Nephron progenitor cell (in vitro differentiated cells): ENCODE results near the gene CLDN9.

Experiments
- DNase-seq: peaks from one replicate; pipeline ENCODE4 v3.0.0; 2021
- H3K27ac Mint-ChIP-seq: 2 replicates; pipeline ENCODE4 v1.8.0; 2021; ENCODE audit warnings: mild to moderate bottlenecking, moderate library complexity, mixed read lengths
- H3K27me3 Mint-ChIP-seq: 2 replicates; pipeline ENCODE4 v1.8.0; 2021; ENCODE audit warnings: mild to moderate bottlenecking, low read depth, mixed read lengths; ENCODE audit not compliant: poor library complexity
- H3K36me3 Mint-ChIP-seq: 2 replicates; pipeline ENCODE4 v1.8.0; 2021; ENCODE audit warnings: low read depth, mixed read lengths
- H3K4me1 Mint-ChIP-seq: 2 replicates; pipeline ENCODE4 v1.8.0; 2021; ENCODE audit warnings: mixed read lengths
- H3K4me3 Mint-ChIP-seq: 2 replicates; pipeline ENCODE4 v1.8.0; 2021; ENCODE audit warnings: mild to moderate bottlenecking, moderate library complexity, mixed read lengths
- H3K9me3 Mint-ChIP-seq: 2 replicates; pipeline ENCODE4 v1.8.0; 2021; ENCODE audit warnings: mild to moderate bottlenecking, moderate library complexity, mixed read lengths
- CTCF ChIP-seq: fragments of 200-600 bp; sonication (generic); IDR thresholded peaks from 2 replicates; pipeline ENCODE4 v1.5.0; 2021; ENCODE audit warnings: antibody characterized with exemption

CLDN9 gene

DNA sequence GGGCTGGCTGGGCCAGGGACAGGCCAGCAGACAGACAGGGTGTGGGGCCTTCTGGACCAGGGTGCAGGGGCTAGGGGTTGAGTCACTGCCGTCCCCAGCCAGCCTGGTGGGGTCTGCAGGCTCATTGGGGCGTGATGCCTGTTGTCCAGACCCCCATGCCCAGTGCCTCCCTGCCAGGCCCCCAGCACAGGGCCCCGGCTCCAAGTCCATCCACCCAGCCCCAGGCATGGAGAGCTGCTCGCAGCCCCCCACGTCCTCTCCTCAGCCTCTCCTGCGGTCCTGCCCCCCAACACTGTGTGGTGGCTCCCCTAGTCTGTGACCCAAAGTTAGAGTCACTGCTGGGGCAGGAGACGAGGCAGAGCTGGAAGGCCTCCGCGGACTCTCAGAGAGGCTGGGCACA, 25.4 kb upstream of the CLDN9 start:
- Mint-ChIP-seq H3K27ac (no peak overlapping the region), H3K4me3 (no peak overlapping the region), H3K27me3 (peaks cover 15% of the 10 kb centered on the region), H3K4me1 (peaks cover 20% of the 10 kb centered on the region), H3K36me3 (no peaks in the 10 kb centered on the region), H3K9me3 (no peaks in the 10 kb centered on the region)
- no peak for DNase-seq
- TF ChIP-seq CTCF, result no peak

GRCh38 chr16:2987833-2988232, 24.9 kb upstream of the CLDN9 start:
- Mint-ChIP-seq H3K9me3 (no peaks in the 10 kb centered on the region), H3K27ac (no peak overlapping the region)

DNA sequence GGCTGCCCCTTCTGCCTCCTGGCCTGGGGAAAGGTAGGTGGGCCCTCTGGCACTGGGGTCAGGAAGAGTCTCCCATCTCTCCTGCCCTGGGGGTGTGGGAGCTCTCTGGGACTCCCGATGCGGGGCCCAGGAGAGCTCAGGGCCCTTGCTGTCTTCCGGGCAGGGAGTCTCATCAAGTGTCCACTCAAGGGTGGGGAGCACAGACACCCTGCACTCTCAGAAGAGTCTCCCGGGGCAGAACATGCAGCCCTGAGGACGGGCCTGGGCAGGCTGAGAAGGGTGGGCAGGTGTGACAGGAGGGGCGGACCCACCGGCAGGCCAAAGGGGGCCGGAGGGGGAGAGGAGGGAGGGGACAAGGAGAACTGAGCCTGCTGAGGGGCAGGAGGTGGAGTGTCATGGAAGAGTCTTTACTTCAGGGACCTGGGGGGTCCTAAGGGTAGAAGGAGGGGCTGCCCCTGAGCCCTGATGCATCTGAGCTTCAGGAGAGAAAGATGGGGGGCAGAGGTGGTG, 24.1 kb upstream of the CLDN9 start:
- Mint-ChIP-seq H3K4me3 (no peak overlapping the region), H3K27me3 (peaks cover 6% of the 10 kb centered on the region), H3K9me3 (no peaks in the 10 kb centered on the region), H3K27ac (no peak overlapping the region), H3K36me3 (no peaks in the 10 kb centered on the region), H3K4me1 (peaks cover 12% of the 10 kb centered on the region)
- no peak for TF ChIP-seq CTCF
- DNase-seq, result no peak

More at GRCh38 chr16:2987833-2988232, 24.9 kb upstream of the CLDN9 start:
- DNase-seq, result no peak
- Mint-ChIP-seq H3K4me1 (peaks cover 16% of the 10 kb centered on the region), H3K36me3 (no peaks in the 10 kb centered on the region), H3K4me3 (no peak overlapping the region), H3K27me3 (peaks cover 10% of the 10 kb centered on the region)
- no peak for TF ChIP-seq CTCF

DNA sequence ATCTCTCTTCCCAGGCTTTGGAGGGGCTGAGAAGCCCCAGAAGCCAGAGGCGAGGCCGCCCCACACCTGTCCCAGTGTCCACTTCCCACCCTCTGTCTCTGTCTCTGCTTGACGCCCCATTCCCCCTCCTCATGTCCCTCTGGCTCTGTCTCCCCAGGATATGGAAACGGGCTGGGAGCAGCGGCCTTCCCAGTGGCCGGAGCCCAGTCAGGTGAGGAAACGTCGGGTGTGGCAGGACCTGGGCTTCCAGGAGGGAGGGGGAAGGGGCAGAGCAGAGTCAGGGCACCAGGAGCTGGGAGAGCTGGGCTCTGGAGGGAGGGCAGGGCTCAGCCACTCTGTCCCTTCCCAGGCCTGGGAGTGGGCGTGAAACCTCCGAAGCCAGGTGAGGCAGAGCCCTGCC, 21.8 kb upstream of the CLDN9 start:
- H3K4me1 Mint-ChIP-seq, result peaks cover 12% of the 10 kb centered on the region
- no peak for DNase-seq
- no peaks in the 10 kb centered on the region for H3K36me3 Mint-ChIP-seq
- TF ChIP-seq CTCF, result no peak
- no peaks in the 10 kb centered on the region for H3K9me3 Mint-ChIP-seq
- H3K4me3 Mint-ChIP-seq, result no peak overlapping the region
- H3K27me3 Mint-ChIP-seq, result peaks cover 3% of the 10 kb centered on the region
- no peak overlapping the region for H3K27ac Mint-ChIP-seq

- peaks cover 3% of the 10 kb centered on the region for H3K27me3 Mint-ChIP-seq
- H3K27ac Mint-ChIP-seq, result no peak overlapping the region
- no peak for DNase-seq
- H3K36me3 Mint-ChIP-seq, result no peaks in the 10 kb centered on the region
- no peaks in the 10 kb centered on the region for H3K9me3 Mint-ChIP-seq
- peaks cover 12% of the 10 kb centered on the region for H3K4me1 Mint-ChIP-seq
- TF ChIP-seq CTCF, result no peak
- H3K4me3 Mint-ChIP-seq, result no peak overlapping the region
Measured at GRCh38 chr16:2991566-2992261, 21.0 kb upstream of the CLDN9 start.
